Mucosa of descending colon (tissue), 3 donors: Measurements from ENCODE around the gene ESYT2. TPM values are rescaled to one million over a fixed set of nuclear protein-coding genes. Genes with fewer than 3 reads are reported as not detected.

Source experiments
- ATAC-seq: fragments of 200-7000 bp; cut with Tn5 transposase; one replicate; pipeline ENCODE4 v1.9.1; 2020; ENCODE audit warnings: mild to moderate bottlenecking, moderate library complexity
- DNase-seq, 3 donors: peaks; one replicate each; pipeline ENCODE4 v3.0.0-alpha.2; 2020
- H3K36me3 ChIP-seq: fragments of 200-600 bp; one replicate; pipeline ENCODE4 v1.8.0; 2021; ENCODE audit warnings: low read depth, mild to moderate bottlenecking
- H3K4me1 ChIP-seq: fragments of 200-600 bp; one replicate; pipeline ENCODE4 v1.8.0; 2021; ENCODE audit warnings: low read depth, mild to moderate bottlenecking
- H3K4me3 ChIP-seq: fragments of 200-600 bp; one replicate; pipeline ENCODE4 v1.8.0; 2021; ENCODE audit warnings: mild to moderate bottlenecking
- H3K9me3 ChIP-seq: fragments of 200-600 bp; one replicate; pipeline ENCODE4 v1.8.0; 2021; ENCODE audit warnings: mild to moderate bottlenecking
- CTCF ChIP-seq: fragments of 200-600 bp; IDR thresholded peaks from one replicate; pipeline ENCODE4 v1.8.0; 2022; ENCODE audit warnings: antibody characterized with exemption, mild to moderate bottlenecking
- intact Hi-C, 2 donors: fragments of 100-400 bp; cut with DNase I in 1 of 2; cut with micrococcal nuclease in 1 of 2; formaldehyde crosslinking; loops; one replicate each; pipeline versions ENCODE4 v1.11.0 to v1.11.1; 2022; cut with DNase I, micrococcal nuclease
- total RNA-seq, 3 donors: library from RNA; stranded (reverse); fragmentation: NEBNext Ultra II Directional in 2 of 3; extraction: Animal tissue kit (Norgen Biotek cat#: 25700) in 2 of 3; gene quantifications; one replicate each; pipeline versions ENCODE4 v1.2.1 to v1.2.4, GENCODE V29; 2021 to 2023
- donor health status: DM: no; HTN: no; CAD: no; lungs with moderate emphysema.
- donor health status: DM: no; HTN: no; CAD: no.
- donor health status: DM: no; HTN: yes; CAD: no.

Gene ESYT2
- total RNA-seq, 3 donors from 2014 or later = 66.8 to 89.3 (median 69.0) TPM

GRCh38 chr7:158783595-158783994 is 45.7 kb downstream of the ESYT2 start:
- no peak overlapping the region for H3K4me3 ChIP-seq
- peaks cover 16% of the 10 kb centered on the region for H3K4me1 ChIP-seq
- no peaks in the 10 kb centered on the region for H3K9me3 ChIP-seq
- TF ChIP-seq CTCF = no peak
- intact Hi-C loops = no loop called here
- no peak for DNase-seq
- peaks cover 3% of the 10 kb centered on the region for H3K36me3 ChIP-seq
- peak; percentile 4 for ATAC-seq

- peaks cover 3% of the 10 kb centered on the region for H3K36me3 ChIP-seq
- ATAC-seq = peak; percentile 24
These were observed 46.4 kb downstream of the ESYT2 start for GRCh38 chr7:158782761-158783401.

GRCh38 chr7:158781974-158782664 is 47.2 kb downstream of the ESYT2 start:
- H3K4me3 ChIP-seq = no peak overlapping the region
- peaks cover 24% of the 10 kb centered on the region for H3K4me1 ChIP-seq
- TF ChIP-seq CTCF = no peak
- H3K36me3 ChIP-seq = peaks cover 3% of the 10 kb centered on the region
- DNase-seq = no peak
- H3K9me3 ChIP-seq = no peaks in the 10 kb centered on the region
- no peak for ATAC-seq
- intact Hi-C loops = no loop called here

More at GRCh38 chr7:158782761-158783401, 46.4 kb downstream of the ESYT2 start:
- intact Hi-C loops = no loop called here
- Histone ChIP-seq H3K9me3 (no peaks in the 10 kb centered on the region), H3K4me1 (peaks cover 23% of the 10 kb centered on the region), H3K4me3 (no peak overlapping the region)
- no peak for TF ChIP-seq CTCF
- peak in 2 of 3 donors; percentile 30 to 42 for DNase-seq

- H3K36me3 ChIP-seq = peaks cover 3% of the 10 kb centered on the region
- peaks cover 28% of the 10 kb centered on the region for H3K4me1 ChIP-seq
- ATAC-seq (no peak), DNase-seq (no peak)
- no peak for TF ChIP-seq CTCF
- intact Hi-C loops = no loop called here
- H3K4me3 ChIP-seq = no peak overlapping the region
- no peaks in the 10 kb centered on the region for H3K9me3 ChIP-seq
These were observed 47.9 kb downstream of the ESYT2 start for GRCh38 chr7:158781217-158781973.

GRCh38 chr7:158779061-158780000 is 50.0 kb downstream of the ESYT2 start:
- Histone ChIP-seq H3K4me3 (no peak overlapping the region), H3K4me1 (peaks cover 35% of the 10 kb centered on the region), H3K9me3 (no peaks in the 10 kb centered on the region), H3K36me3 (peaks cover 3% of the 10 kb centered on the region)
- ATAC-seq (peak; percentile 54), DNase-seq (peak in 2 of 3 donors; percentile 45 to 68)
- intact Hi-C loops = loop anchor here in 1 of 2 donors (5.0 kb wide), 1 partner anchor 48 kb away; the partner anchor contains the start of gene ESYT2
- TF ChIP-seq CTCF = no peak
